GM12878 (cell line): Measurements from ENCODE around the gene MYLK4. TPM values are rescaled to one million over a fixed set of nuclear protein-coding genes. Genes with fewer than 3 reads are reported as not detected.

Experiments used
- ASH2L ChIP-seq: fragments of 300-600, 200-600 bp; sonication (generic); IDR thresholded peaks from 2 replicates; pipeline ENCODE4 v1.6.1; 2017; ENCODE audit warnings: low read depth, mild to moderate bottlenecking, borderline replicate concordance
- ESRRA ChIP-seq: IDR thresholded peaks from 2 replicates; pipeline ENCODE4 v1.6.1; 2012; ENCODE audit warnings: mild to moderate bottlenecking, low read length, improper control_type of control experiment
- GATAD2B ChIP-seq: fragments of 450-650 bp; conservative IDR thresholded peaks from 2 replicates; pipeline ENCODE4 v1.6.1; 2017; ENCODE audit warnings: low read depth, mild to moderate bottlenecking, moderate library complexity
- NR2C1 ChIP-seq: fragments of 450-650 bp; IDR thresholded peaks from 2 replicates; pipeline ENCODE4 v1.6.1; 2017; ENCODE audit warnings: antibody characterized with exemption, mild to moderate bottlenecking, moderate library complexity
- polyA plus RNA-seq, 11 experiments: library from polyadenylated mRNA; depleted of rRNA in 4 of 11; unstranded in 6 of 11; stranded (reverse) in 5 of 11; fragments of >200 nt; fragmentation: Nextera tagmentation in 4 of 11; fragmentation: Illumina TruSeq in 1 of 11; extraction: Ambion mirVana in 4 of 11; extraction: Trizol in 1 of 11; gene quantifications; 1 replicate in 1 of 11; 2 replicates in 10 of 11; pipeline versions ENCODE4 v1.2.1 to v1.2.3, GENCODE V29; 2011 to 2016; ENCODE audit warnings: inconsistent platforms in 2 of 11, missing spikeins in 2 of 11, low read depth in 1 of 11
- total RNA-seq, 4 experiments: library from RNA; depleted of rRNA in 3 of 4; stranded (reverse); fragments of >200 nt in 3 of 4; fragmentation: Illumina TruSeq in 1 of 4; extraction: Trizol in 1 of 4; gene quantifications; 2 replicates each; pipeline versions ENCODE4 v1.2.1 to v1.2.3, GENCODE V29; 2013 to 2021
- TF ChIP-seq, protein P1 (sequence below): fragments of 450-650 bp; IDR thresholded peaks from 2 replicates; pipeline ENCODE4 v1.6.1; 2017; ENCODE audit warnings: low read depth, mild to moderate bottlenecking, moderate library complexity
- TF ChIP-seq, protein P2 (sequence below): fragments of 450-650 bp; IDR thresholded peaks from 2 replicates; pipeline ENCODE4 v1.6.1; 2017; ENCODE audit warnings: borderline replicate concordance
- TF ChIP-seq, protein P3 (sequence below): fragments of 450-650 bp; IDR thresholded peaks from 2 replicates; pipeline ENCODE4 v1.6.1; 2017; ENCODE audit warnings: mild to moderate bottlenecking, moderate library complexity

MYLK4 gene
- total and polyA plus RNA-seq, 10 of the 15 experiments (the other 5 are each of a cell fraction or from before 2014, with no cell fraction given), result under 0.01 to 0.09 (median 0.05) TPM; not detected in 1

DNA sequence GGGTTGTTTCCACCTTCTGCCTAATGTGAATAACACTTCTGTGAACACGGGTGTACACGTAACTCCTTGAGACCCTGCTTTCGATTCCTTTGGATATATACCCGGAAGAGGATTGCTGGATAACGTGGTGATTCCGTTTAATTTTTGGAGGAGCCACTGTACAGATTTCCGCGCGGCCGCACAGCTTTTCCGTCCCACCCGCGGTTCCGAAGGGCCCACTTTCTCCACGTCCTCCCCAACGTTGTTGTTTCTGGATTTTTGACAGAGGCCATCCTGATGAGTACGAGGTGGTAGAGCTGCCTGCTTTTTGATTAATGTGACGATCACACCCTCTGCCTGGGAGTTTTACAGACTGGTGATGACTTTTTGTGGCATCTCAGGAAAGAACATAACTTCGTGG, 114.0 kb downstream of the MYLK4 start (continued):
- TF ChIP-seq, protein P1, sequence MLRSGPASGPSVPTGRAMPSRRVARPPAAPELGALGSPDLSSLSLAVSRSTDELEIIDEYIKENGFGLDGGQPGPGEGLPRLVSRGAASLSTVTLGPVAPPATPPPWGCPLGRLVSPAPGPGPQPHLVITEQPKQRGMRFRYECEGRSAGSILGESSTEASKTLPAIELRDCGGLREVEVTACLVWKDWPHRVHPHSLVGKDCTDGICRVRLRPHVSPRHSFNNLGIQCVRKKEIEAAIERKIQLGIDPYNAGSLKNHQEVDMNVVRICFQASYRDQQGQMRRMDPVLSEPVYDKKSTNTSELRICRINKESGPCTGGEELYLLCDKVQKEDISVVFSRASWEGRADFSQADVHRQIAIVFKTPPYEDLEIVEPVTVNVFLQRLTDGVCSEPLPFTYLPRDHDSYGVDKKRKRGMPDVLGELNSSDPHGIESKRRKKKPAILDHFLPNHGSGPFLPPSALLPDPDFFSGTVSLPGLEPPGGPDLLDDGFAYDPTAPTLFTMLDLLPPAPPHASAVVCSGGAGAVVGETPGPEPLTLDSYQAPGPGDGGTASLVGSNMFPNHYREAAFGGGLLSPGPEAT, result no peak
- TF ChIP-seq ESRRA (no peak), NR2C1 (no peak), GATAD2B (no peak), ASH2L (no peak)
- TF ChIP-seq, protein P2, sequence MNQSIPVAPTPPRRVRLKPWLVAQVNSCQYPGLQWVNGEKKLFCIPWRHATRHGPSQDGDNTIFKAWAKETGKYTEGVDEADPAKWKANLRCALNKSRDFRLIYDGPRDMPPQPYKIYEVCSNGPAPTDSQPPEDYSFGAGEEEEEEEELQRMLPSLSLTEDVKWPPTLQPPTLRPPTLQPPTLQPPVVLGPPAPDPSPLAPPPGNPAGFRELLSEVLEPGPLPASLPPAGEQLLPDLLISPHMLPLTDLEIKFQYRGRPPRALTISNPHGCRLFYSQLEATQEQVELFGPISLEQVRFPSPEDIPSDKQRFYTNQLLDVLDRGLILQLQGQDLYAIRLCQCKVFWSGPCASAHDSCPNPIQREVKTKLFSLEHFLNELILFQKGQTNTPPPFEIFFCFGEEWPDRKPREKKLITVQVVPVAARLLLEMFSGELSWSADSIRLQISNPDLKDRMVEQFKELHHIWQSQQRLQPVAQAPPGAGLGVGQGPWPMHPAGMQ, result no peak
- TF ChIP-seq, protein P3, sequence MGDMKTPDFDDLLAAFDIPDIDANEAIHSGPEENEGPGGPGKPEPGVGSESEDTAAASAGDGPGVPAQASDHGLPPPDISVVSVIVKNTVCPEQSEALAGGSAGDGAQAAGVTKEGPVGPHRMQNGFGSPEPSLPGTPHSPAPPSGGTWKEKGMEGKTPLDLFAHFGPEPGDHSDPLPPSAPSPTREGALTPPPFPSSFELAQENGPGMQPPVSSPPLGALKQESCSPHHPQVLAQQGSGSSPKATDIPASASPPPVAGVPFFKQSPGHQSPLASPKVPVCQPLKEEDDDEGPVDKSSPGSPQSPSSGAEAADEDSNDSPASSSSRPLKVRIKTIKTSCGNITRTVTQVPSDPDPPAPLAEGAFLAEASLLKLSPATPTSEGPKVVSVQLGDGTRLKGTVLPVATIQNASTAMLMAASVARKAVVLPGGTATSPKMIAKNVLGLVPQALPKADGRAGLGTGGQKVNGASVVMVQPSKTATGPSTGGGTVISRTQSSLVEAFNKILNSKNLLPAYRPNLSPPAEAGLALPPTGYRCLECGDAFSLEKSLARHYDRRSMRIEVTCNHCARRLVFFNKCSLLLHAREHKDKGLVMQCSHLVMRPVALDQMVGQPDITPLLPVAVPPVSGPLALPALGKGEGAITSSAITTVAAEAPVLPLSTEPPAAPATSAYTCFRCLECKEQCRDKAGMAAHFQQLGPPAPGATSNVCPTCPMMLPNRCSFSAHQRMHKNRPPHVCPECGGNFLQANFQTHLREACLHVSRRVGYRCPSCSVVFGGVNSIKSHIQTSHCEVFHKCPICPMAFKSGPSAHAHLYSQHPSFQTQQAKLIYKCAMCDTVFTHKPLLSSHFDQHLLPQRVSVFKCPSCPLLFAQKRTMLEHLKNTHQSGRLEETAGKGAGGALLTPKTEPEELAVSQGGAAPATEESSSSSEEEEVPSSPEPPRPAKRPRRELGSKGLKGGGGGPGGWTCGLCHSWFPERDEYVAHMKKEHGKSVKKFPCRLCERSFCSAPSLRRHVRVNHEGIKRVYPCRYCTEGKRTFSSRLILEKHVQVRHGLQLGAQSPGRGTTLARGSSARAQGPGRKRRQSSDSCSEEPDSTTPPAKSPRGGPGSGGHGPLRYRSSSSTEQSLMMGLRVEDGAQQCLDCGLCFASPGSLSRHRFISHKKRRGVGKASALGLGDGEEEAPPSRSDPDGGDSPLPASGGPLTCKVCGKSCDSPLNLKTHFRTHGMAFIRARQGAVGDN, result no peak
